Mesenchymal stem cell (in vitro differentiated cells and primary cell): Measurements from ENCODE around the gene HS3ST2.
"Not testable (repeated sequence)": the region's sequence is repeated elsewhere in the genome, so short reads cannot be mapped to it uniquely, and the experiment has no call there.

Experiments used
- DNase-seq: peaks from one replicate; pipeline ENCODE4 v3.0.0-alpha.2; 2013
- H2AFZ ChIP-seq: one replicate; pipeline ENCODE4 v1.6.1; 2013; ENCODE audit warnings: low read depth, mild to moderate bottlenecking, control low read depth, inconsistent platforms, low read length, moderate library complexity
- H2AK5ac ChIP-seq: 2 replicates; pipeline ENCODE4 v1.6.1; 2013; ENCODE audit warnings: low read length, moderate library complexity, mild to moderate bottlenecking, inconsistent platforms; ENCODE audit not compliant: severe bottlenecking
- H2BK120ac ChIP-seq: one replicate; pipeline ENCODE4 v1.6.1; 2013; ENCODE audit warnings: low read depth, mild to moderate bottlenecking, inconsistent platforms, low read length, moderate library complexity
- H2BK12ac ChIP-seq, 2 experiments: one replicate each; pipeline ENCODE4 v1.6.1; 2013; ENCODE audit warnings: inconsistent platforms in 2 of 2, low read length in 2 of 2, mild to moderate bottlenecking in 2 of 2, moderate library complexity in 2 of 2, control low read depth in 1 of 2
- H2BK15ac ChIP-seq: one replicate; pipeline ENCODE4 v1.6.1; 2013; ENCODE audit warnings: mild to moderate bottlenecking, low read depth, inconsistent platforms; ENCODE audit not compliant: poor library complexity, severe bottlenecking
- H2BK5ac ChIP-seq: 2 replicates; pipeline ENCODE4 v1.6.1; 2013; ENCODE audit warnings: low read depth, mild to moderate bottlenecking, low read length, control low read depth, inconsistent platforms; ENCODE audit not compliant: poor library complexity, severe bottlenecking
- H3K14ac ChIP-seq, 2 experiments: one replicate each; pipeline ENCODE4 v1.6.1; 2013; ENCODE audit warnings: inconsistent platforms in 2 of 2, low read length in 2 of 2, control low read depth in 1 of 2, mild to moderate bottlenecking in 1 of 2, moderate library complexity in 1 of 2
- H3K18ac ChIP-seq, 2 experiments: one replicate each; pipeline ENCODE4 v1.6.1; 2013; ENCODE audit warnings: inconsistent platforms in 2 of 2, low read length in 2 of 2, control low read depth in 1 of 2, low read depth in 1 of 2, mild to moderate bottlenecking in 1 of 2
- H3K23ac ChIP-seq, 2 experiments: one replicate each; pipeline ENCODE4 v1.6.1; 2013; ENCODE audit warnings: inconsistent platforms in 2 of 2, low read length in 2 of 2, mild to moderate bottlenecking in 2 of 2, moderate library complexity in 2 of 2, control low read depth in 1 of 2
- H3K27ac ChIP-seq: 2 replicates; pipeline ENCODE4 v1.5.1; 2013; ENCODE audit warnings: mild to moderate bottlenecking, moderate library complexity, low read length, control low read depth, inconsistent platforms; ENCODE audit not compliant: poor library complexity, severe bottlenecking
- H3K27me3 ChIP-seq, 2 experiments: 2 replicates each; pipeline versions ENCODE4 v1.6.1 to v1.7.0; 2013; ENCODE audit warnings: low read length in 2 of 2, mild to moderate bottlenecking in 2 of 2, moderate library complexity in 2 of 2, control low read depth in 1 of 2, inconsistent platforms in 1 of 2; ENCODE audit not compliant: control insufficient read depth in 1 of 2, insufficient read depth in 1 of 2
- H3K36me3 ChIP-seq, 2 experiments: 2 replicates each; pipeline versions ENCODE4 v1.6.1 to v1.7.0; 2013; ENCODE audit warnings: low read length in 2 of 2, control low read depth in 1 of 2, inconsistent platforms in 1 of 2, low read depth in 1 of 2, mild to moderate bottlenecking in 1 of 2; ENCODE audit not compliant: insufficient read depth in 2 of 2, control insufficient read depth in 1 of 2
- H3K4ac ChIP-seq, 2 experiments: one replicate each; pipeline ENCODE4 v1.6.1; 2013; ENCODE audit warnings: inconsistent platforms in 2 of 2, low read length in 2 of 2, mild to moderate bottlenecking in 2 of 2, moderate library complexity in 2 of 2, control low read depth in 1 of 2, low read depth in 1 of 2
- H3K4me1 ChIP-seq: 2 replicates; pipeline ENCODE4 v1.6.1; 2013; ENCODE audit warnings: low read depth, low read length, control low read depth; ENCODE audit not compliant: control insufficient read depth, insufficient read depth
- H3K4me2 ChIP-seq: 2 replicates; pipeline ENCODE4 v1.6.1; 2013; ENCODE audit warnings: low read length, mild to moderate bottlenecking, inconsistent platforms; ENCODE audit not compliant: poor library complexity, severe bottlenecking
- H3K4me3 ChIP-seq, 2 experiments: 2 replicates each; pipeline versions ENCODE4 v1.5.1 to v1.7.0; 2013; ENCODE audit warnings: low read length in 2 of 2, mild to moderate bottlenecking in 2 of 2, control low read depth in 1 of 2, low read depth in 1 of 2; ENCODE audit not compliant: insufficient read depth in 1 of 2
- H3K79me1 ChIP-seq: replicated peaks from 2 replicates; pipeline ENCODE4 v1.6.1; 2013; ENCODE audit warnings: mild to moderate bottlenecking, control low read depth, low read length, inconsistent platforms; ENCODE audit not compliant: poor library complexity, severe bottlenecking
- H3K9ac ChIP-seq: 2 replicates; pipeline ENCODE4 v1.7.0; 2013; ENCODE audit warnings: mild to moderate bottlenecking, low read length, moderate library complexity
- H3K9me3 ChIP-seq: 2 replicates; pipeline ENCODE4 v1.7.0; 2013; ENCODE audit warnings: mild to moderate bottlenecking, low read length; ENCODE audit not compliant: control insufficient read depth
- H4K8ac ChIP-seq: one replicate; pipeline ENCODE4 v1.6.1; 2013; ENCODE audit warnings: inconsistent platforms, mild to moderate bottlenecking, low read length, moderate library complexity
- H4K91ac ChIP-seq: one replicate; pipeline ENCODE4 v1.6.1; 2013; ENCODE audit warnings: mild to moderate bottlenecking, low read length, inconsistent platforms
- WGBS: methylation state at CpG from one replicate; pipeline ENCODE4 v1.1.7; 2013; ENCODE audit warnings: mixed read lengths; 5-methylcytosine and 5-hydroxymethylcytosine counted together

The HS3ST2 gene

GRCh38 chr16:22939744-22940363 is 125.9 kb downstream of the HS3ST2 start:
- H2AK5ac ChIP-seq, H4K91ac ChIP-seq, H3K23ac ChIP-seq, H3K36me3 ChIP-seq, H3K4me1 ChIP-seq, H2BK12ac ChIP-seq, H3K79me1 ChIP-seq, H3K9me3 ChIP-seq, H3K14ac ChIP-seq, H2BK5ac ChIP-seq, H3K4me3 ChIP-seq, H3K4me2 ChIP-seq, H3K9ac ChIP-seq, H2BK120ac ChIP-seq, H3K18ac ChIP-seq, H2BK15ac ChIP-seq, DNase-seq, H2AFZ ChIP-seq, H4K8ac ChIP-seq, H3K4ac ChIP-seq, H3K27ac ChIP-seq: not testable (repeated sequence)
- peaks cover 0 to 21% of the 10 kb centered on the region in 2 experiments for H3K27me3 ChIP-seq
- 70% methylated on average over 4 of the region's 4 CpGs for WGBS

DNA sequence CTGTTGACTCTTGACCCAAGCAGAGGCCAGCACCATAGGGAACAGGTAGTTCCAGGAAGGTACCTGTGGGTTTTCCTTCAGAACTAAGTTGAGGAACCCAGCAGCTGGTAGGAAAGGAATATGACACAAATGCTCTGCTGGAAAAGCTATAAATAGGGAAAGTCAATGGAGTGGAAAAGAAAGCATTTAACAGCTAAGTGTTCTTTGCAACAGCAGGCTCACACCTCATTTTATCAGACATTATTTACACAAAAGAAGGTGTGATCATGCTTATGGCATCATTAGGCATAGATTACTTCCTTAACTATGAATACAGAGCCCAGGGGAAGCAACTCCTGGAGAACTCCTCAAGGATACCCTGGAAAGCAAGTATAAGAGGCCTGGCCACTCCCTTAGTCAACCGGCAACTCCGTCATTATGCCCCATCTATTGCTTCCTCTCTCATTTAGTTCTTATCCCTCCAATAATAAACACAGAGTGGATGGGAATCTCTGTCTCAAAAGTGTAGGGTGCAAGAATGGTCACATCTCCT is 128.1 kb downstream of the HS3ST2 start:
- Histone ChIP-seq H3K36me3 (no peaks in the 10 kb centered on the region), H3K4me2 (no peak overlapping the region), H2BK12ac (no peak overlapping the region), H4K91ac (no peak overlapping the region), H3K27me3 (peaks cover 0 to 23% of the 10 kb centered on the region in 2 experiments), H3K27ac (no peak overlapping the region), H3K23ac (no peak overlapping the region), H3K4me3 (no peak overlapping the region), H3K79me1 (no peaks in the 10 kb centered on the region), H2AK5ac (no peak overlapping the region), H2BK5ac (no peak overlapping the region), H2BK120ac (no peak overlapping the region), H3K14ac (no peak overlapping the region), H3K9me3 (no peaks in the 10 kb centered on the region), H3K9ac (no peak overlapping the region), H2BK15ac (no peak overlapping the region), H3K4ac (no peak overlapping the region), H3K4me1 (no peaks in the 10 kb centered on the region), H2AFZ (no peak overlapping the region), H4K8ac (no peak overlapping the region), H3K18ac (no peak overlapping the region)
- no peak for DNase-seq
- 86% methylated on average over 2 of the region's 2 CpGs for WGBS

DNA sequence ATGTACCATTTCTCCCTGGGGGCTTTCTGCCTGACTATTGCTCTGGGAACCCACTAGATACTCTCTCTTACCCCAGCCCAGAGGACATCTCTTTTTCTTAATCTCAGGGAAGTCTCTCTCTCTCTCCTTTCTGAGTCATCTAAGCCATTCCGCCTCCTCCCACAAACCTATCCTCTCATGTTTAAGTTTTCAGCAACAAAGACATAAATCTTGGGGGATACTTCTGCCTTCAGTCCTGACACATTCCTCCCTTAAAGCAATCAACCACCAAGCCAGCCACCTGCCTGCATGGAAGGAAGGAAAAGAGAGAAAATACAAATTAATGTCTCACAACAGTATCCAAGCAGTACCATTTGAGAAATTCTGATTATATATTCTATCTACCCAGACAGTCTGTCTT is 128.8 kb downstream of the HS3ST2 start:
- Histone ChIP-seq H4K91ac (no peak overlapping the region), H3K9me3 (no peaks in the 10 kb centered on the region), H3K27me3 (peaks cover 0 to 26% of the 10 kb centered on the region in 2 experiments), H2BK120ac (no peak overlapping the region), H2AFZ (no peak overlapping the region), H3K36me3 (no peaks in the 10 kb centered on the region), H3K27ac (no peak overlapping the region), H3K4ac (no peak overlapping the region), H2AK5ac (no peak overlapping the region), H2BK5ac (no peak overlapping the region), H2BK12ac (no peak overlapping the region), H3K9ac (no peak overlapping the region), H3K23ac (no peak overlapping the region), H3K4me3 (no peak overlapping the region), H3K14ac (no peak overlapping the region), H3K18ac (no peak overlapping the region), H3K79me1 (no peaks in the 10 kb centered on the region), H3K4me2 (no peak overlapping the region), H4K8ac (no peak overlapping the region), H2BK15ac (no peak overlapping the region), H3K4me1 (no peaks in the 10 kb centered on the region)
- WGBS: 70% methylated on average over 1 of the region's 1 CpG
- DNase-seq: no peak

DNA sequence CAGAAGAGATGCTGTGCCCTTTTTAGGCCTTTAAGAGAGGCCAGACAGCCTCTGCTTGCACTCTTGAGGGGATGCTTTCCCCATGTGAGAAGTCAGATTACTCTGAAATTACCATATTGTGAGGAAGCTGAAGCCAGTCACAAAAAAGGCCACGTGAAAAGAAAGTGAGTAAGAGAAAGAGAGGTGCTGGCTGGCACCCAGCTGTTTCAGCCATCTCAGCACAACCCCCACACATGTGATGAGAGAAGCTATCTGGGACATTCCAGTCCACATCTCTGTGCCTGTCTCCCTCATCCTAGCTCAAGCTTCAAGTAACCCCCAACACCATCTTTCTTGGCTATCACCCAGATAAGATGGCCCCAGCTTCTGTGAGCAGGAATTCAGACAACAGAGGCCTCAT is 131.4 kb downstream of the HS3ST2 start:
- H3K36me3 ChIP-seq: no peaks in the 10 kb centered on the region

More for the DNA sequence above, 131.4 kb downstream of the HS3ST2 start:
- no peak overlapping the region for H2BK120ac ChIP-seq
- H3K4me1 ChIP-seq: no peaks in the 10 kb centered on the region
- no peak overlapping the region for H3K23ac ChIP-seq
- H3K4me3 ChIP-seq: no peak overlapping the region
- H3K18ac ChIP-seq: no peak overlapping the region
- no peaks in the 10 kb centered on the region for H3K79me1 ChIP-seq
- no peak overlapping the region for H3K9ac ChIP-seq
- H2BK12ac ChIP-seq: no peak overlapping the region
- 17% methylated on average over 1 of the region's 1 CpG for WGBS
- H4K8ac ChIP-seq: no peak overlapping the region
- no peak overlapping the region for H3K27ac ChIP-seq
- H3K4me2 ChIP-seq: no peak overlapping the region
- no peak overlapping the region for H2AK5ac ChIP-seq
- H3K27me3 ChIP-seq: peaks cover 0 to 50% of the 10 kb centered on the region in 2 experiments
- DNase-seq: no peak
- H3K4ac ChIP-seq: no peak overlapping the region
- H2BK15ac ChIP-seq: no peak overlapping the region
- no peak overlapping the region for H2AFZ ChIP-seq
- H3K9me3 ChIP-seq: no peaks in the 10 kb centered on the region
- H4K91ac ChIP-seq: no peak overlapping the region
- no peak overlapping the region for H3K14ac ChIP-seq
- no peak overlapping the region for H2BK5ac ChIP-seq
